GM12874 (cell line): Measurements from ENCODE around the gene STARD3.

ENCODE experiments used
- TF ChIP-seq, protein P1 (sequence below): IDR thresholded peaks from 2 replicates; pipeline ENCODE4 v1.5.1; 2011; ENCODE audit warnings: low read depth, mild to moderate bottlenecking, control low read depth, low read length, moderate library complexity; ENCODE audit not compliant: insufficient read depth

The STARD3 gene

DNA sequence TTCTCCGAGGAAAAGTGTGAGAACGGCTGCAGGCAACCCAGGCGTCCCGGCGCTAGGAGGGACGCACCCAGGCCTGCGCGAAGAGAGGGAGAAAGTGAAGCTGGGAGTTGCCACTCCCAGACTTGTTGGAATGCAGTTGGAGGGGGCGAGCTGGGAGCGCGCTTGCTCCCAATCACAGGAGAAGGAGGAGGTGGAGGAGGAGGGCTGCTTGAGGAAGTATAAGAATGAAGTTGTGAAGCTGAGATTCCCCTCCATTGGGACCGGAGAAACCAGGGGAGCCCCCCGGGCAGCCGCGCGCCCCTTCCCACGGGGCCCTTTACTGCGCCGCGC, 62.8 kb downstream of the STARD3 start, which contains the start of gene ERBB2:
Gene ERBB2, plus strand, starts transcription at position 247 of the 330 bp plus-strand sequence. CDS start 175 bp downstream, outside the sequence.
- TF ChIP-seq, protein P1, sequence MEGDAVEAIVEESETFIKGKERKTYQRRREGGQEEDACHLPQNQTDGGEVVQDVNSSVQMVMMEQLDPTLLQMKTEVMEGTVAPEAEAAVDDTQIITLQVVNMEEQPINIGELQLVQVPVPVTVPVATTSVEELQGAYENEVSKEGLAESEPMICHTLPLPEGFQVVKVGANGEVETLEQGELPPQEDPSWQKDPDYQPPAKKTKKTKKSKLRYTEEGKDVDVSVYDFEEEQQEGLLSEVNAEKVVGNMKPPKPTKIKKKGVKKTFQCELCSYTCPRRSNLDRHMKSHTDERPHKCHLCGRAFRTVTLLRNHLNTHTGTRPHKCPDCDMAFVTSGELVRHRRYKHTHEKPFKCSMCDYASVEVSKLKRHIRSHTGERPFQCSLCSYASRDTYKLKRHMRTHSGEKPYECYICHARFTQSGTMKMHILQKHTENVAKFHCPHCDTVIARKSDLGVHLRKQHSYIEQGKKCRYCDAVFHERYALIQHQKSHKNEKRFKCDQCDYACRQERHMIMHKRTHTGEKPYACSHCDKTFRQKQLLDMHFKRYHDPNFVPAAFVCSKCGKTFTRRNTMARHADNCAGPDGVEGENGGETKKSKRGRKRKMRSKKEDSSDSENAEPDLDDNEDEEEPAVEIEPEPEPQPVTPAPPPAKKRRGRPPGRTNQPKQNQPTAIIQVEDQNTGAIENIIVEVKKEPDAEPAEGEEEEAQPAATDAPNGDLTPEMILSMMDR: no peak

DNA sequence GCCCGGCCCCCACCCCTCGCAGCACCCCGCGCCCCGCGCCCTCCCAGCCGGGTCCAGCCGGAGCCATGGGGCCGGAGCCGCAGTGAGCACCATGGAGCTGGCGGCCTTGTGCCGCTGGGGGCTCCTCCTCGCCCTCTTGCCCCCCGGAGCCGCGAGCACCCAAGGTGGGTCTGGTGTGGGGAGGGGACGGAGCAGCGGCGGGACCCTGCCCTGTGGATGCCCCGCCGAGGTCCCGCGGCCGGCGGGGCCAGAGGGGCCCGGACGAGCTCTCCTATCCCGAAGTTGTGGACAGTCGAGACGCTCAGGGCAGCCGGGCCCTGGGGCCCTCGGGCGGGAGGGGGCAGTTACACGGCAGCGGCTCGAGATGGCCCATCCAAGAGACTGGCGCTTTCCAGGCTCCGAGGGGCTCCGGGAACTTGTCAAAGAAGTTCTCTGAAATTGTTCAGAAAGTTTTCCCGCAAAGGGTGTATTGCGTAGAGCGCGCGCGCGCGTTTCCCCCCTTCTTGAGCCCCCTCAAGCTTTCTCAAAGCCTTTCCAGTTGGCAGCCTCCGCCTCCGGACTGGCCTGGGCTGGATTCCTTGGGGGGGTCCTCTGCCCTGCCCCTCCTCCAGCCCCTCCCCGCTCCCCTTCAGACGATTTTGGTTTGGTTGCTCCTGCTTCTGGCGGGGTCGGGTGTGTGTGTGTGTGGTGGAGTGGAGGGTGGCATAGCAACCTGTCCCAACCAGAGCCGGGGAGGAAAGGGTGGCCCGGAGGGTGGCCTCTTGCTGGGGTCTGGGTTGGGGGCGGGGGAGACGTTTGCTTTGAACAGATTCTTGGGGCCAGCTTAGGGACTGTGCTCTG, 63.4 kb downstream of the STARD3 start:
- TF ChIP-seq, protein P1: no peak

DNA sequence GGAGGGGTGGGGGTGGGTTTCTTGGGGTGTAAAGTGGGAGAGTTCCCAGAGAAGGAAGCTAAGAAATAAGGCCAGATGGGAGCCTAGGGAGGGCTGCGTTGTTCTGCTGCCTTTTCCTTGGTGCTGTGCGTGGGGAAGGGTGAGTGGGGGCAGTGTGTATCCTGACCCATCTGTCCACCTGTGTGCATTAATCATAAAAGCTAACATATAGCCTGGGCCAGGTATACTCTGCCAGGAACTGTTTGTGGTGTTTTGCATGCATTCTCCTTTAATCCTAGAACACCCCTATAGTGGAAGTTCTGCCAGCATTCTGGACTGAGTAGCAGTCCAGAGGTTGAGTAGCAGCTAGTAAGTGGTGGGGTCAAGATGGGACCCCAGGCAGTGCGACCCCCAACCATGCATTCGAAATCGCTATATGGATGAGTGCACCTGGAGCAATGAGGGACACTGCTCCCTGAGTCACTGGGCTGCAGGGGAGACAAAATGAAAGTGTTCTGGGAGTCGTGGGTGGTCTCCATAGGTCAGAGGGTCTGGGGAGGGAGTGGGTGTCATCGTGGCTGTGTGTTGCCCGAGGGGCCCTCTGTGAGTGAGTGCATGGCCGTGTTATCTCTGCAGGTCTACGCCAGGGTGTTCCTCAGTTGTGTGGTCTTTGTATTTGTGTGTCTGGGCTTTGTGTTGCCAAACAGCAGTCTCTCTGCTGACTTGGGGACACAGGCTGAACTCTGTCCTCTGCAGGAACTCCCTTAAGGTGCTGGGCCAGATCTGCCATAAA, 64.3 kb downstream of the STARD3 start:
- TF ChIP-seq, protein P1: no peak

DNA sequence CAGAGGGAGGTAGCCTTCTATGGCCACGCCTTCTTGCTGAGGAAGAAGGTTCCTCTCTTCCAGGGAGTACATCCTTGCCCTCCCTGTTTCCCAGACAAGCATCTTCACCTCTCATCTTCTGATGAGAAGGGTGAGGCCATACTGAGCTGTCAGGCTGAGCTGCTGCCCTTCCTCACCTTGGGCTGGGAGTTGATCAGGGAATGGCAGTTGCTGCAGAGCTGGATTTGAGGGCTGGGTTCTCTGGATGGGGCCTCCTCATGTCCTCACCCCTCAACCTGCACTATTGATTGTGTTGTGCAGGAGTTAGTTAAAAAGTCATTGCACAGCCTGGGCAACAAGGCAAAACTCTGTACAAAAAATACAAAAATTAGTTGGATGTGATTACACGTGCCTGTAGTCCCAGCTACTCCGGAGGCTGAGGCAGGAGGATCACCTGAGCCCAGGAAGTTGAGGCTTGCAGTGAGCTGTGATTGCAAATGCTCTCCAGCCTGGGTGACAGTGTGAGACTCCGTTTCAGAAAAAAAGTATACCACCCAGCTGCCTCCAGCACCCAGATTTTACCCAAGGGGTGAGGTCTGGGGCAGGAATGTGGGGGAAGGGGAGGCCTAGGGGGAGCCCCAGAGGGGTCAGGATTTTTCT, 65.0 kb downstream of the STARD3 start:
- TF ChIP-seq, protein P1: no peak

DNA sequence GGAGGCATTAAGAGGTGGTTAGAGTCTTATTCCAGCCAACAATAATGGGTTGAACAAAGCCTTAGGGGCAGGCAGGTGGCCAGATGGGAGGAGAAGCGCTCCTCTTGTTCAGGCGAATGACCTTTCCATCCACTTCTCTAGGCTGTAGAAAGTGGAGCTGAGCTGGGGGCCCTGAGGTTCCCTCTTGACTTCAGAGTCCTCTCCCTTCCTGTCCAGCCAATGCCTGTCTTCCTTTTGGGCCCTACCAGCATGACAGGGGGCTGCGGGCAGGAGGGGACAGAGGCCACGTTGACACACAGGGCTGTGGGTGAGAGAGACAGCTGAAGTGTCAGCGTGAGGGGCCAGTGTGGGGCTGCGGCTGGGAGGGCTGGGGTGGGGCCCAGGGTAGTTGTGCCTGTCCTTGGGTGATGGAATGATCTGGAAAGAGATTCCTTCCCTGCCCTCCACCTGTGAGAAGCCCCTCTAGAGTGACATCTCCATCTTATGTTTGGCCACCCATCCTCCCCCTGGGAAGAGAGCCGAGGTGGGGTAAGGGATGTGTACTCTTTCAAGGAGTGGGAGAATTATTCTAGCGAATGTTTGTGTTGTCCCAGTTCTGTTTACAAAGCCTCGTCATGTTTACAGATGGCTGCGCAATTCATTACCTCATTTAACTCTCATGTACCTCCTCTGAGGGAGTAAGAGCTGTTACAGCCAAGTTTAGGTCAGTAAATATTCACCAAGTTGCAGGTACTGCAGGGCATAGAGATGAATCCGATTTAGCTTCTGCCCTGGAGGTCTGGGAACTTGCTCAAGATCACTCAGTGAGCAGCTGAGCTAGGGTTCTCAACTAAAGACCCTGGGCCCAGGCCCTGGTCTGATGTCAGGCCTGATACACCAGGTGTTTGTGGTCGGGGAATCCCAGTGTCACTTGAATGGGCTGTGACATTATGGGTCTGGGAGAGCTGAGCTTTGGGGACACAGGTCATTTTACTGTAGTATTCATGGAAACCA, 66.3 kb downstream of the STARD3 start:
- TF ChIP-seq, protein P1: no peak

DNA sequence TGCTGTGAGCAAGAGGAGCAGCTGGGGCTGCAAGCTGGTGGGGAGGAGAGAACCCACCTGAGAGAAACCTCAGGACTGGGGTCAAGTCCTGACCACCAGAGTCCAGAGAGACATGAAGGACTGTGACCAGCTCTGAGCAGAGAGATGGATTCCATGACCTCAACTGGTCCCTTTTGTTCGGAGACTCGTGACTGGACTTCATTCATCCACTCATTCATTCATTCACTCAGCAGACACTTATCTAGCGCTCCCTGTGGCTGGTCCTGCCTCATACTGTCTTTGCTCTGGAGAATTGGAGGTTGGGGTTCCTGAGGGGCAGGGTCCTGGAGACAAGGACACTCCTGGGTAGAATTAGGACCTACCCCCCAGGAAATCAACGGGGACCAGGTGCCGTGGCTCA, 67.0 kb downstream of the STARD3 start:
- TF ChIP-seq, protein P1: no peak
